ENCODE results near the gene ZNF530. TPM values are rescaled to one million over a fixed set of nuclear protein-coding genes. Genes with fewer than 3 reads are reported as not detected.
A peak's percentile ranks its signal among the peaks of the same experiment; 100 is the strongest.

The ZNF530 gene
- total and polyA plus RNA-seq, 9 of the 15 experiments (the other 6 are each of a cell fraction or from before 2014, with no cell fraction given), result 0.28 to 5.9 (median 4.0) TPM

- no peak for TF ChIP-seq DLX4 (CRISPR knock-in tag; IDR thresholded peaks at IDR 0.05)
- TF ChIP-seq HMGN3 (IDR thresholded peaks at IDR 0.05; ENCODE audit: borderline replicate concordance, extremely low read depth, insufficient read length, low read depth, low read length), result peak; percentile 23
- TF ChIP-seq ZBTB40 (IDR thresholded peaks at IDR 0.05), result peak; percentile 95
- TF ChIP-seq ZBTB40 (CRISPR knock-in tag; IDR thresholded peaks at IDR 0.05), result no peak
- TF ChIP-seq ARID3B (CRISPR knock-in tag; IDR thresholded peaks at IDR 0.05; ENCODE audit: borderline replicate concordance), result no peak
- TF ChIP-seq HINFP (tag; conservative IDR thresholded peaks at IDR 0.05; ENCODE audit: low read depth), result no peak
- peak; percentile 70 to 82; a peak in 3 of 4 replicates for TF ChIP-seq SIX5 (IDR thresholded peaks at IDR 0.05; ENCODE audit: borderline replicate concordance in 1 of 2, insufficient read depth in 1 of 2, low read depth in 1 of 2, low read length in 2 of 2)
- TF ChIP-seq ZNF140 (CRISPR knock-in tag; IDR thresholded peaks at IDR 0.05), result no peak
- TF ChIP-seq ID3 (CRISPR knock-in tag; IDR thresholded peaks at IDR 0.05), result no peak
- no peak for TF ChIP-seq ID3 (tag; IDR thresholded peaks at IDR 0.05)
- TF ChIP-seq XRCC3 (IDR thresholded peaks at IDR 0.05), result no peak
Observed at GRCh38 chr19:57559404-57560025, 40.2 kb upstream of the ZNF530 start, which contains the start of gene ZNF550 (continued).

All from K562 (cell line).